Measurements from ENCODE around the gene PSORS1C1.

PSORS1C1 gene

DNA sequence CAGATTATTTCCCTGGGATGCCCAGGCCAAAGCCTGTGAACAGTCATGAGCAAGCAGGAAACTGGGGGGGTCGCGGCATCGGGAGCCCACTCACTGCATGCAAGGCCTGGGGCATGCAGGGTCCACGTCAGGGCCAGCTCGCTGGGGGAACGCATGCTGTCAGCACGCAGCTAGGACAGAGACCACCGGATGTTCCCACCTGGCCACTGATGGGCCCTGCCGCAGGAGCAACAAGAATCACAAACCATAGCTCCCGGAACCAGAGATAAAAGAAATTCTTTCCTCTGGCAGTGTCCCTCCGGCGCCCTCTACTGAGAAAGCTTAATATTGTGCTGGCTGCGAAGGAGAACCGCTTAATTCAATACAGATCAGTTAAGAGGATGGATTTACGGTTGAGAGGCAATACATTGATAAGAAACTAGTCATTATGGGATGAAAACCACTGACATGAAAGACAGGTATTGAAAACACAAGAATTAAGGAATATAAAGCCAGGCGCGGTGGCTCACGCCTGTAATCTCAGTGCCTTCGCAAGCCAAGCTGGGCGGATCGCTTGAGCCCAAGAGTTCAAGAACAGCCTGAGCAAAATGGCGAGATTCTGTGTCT is 34.8 kb upstream of the PSORS1C1 start:
- FAIRE-seq = peak; percentile 62
- TF ChIP-seq PAX5 (IDR thresholded peaks at IDR 0.05; ENCODE audit: insufficient read depth, low read length, severe bottlenecking) = no peak
- 0 out of 2 replicates have a peak, but pooled peaks have one; percentile 31 for TF ChIP-seq TAF1 (IDR thresholded peaks at IDR 0.05; ENCODE audit: low read depth, low read length)
- peak; percentile 32 for DNase-seq (ENCODE audit: insufficient read length, low spot score)

DNA sequence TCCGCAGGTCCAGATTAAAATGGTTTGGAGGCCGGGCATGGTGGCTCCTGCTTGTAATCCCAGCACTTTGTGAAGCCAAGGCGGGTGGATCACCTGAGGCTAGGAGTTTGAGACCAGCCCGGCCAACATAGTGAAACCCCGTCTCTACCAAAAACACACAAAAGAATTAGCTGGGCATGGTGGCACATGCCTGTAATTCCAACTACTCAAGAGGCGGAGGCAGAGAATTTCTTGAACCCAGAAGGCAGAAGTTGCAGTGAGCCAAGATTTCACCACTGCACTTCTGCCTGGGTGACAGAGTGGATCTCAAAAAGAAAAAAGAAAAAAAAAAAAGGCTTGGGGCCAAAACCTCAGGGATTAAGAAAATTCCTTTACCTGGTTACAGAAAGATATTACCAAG is 32.7 kb upstream of the PSORS1C1 start:
- TF ChIP-seq POLR2A (IDR thresholded peaks at IDR 0.05; ENCODE audit: low read depth, low read length) (no peak), PAX5 (IDR thresholded peaks at IDR 0.05; ENCODE audit: insufficient read depth, low read length, severe bottlenecking) (no peak), SPI1 (IDR thresholded peaks at IDR 0.05; ENCODE audit: low read depth, low read length) (no peak), POU2F2 (IDR thresholded peaks at IDR 0.05; ENCODE audit: low read depth, low read length) (no peak), POLR2AphosphoS5 (IDR thresholded peaks at IDR 0.05; ENCODE audit: low read depth, low read length) (no peak), TAF1 (IDR thresholded peaks at IDR 0.05; ENCODE audit: low read depth, low read length) (no peak)
- DNase-seq (ENCODE audit: insufficient read length, low spot score) (no peak), FAIRE-seq (no peak)

DNA sequence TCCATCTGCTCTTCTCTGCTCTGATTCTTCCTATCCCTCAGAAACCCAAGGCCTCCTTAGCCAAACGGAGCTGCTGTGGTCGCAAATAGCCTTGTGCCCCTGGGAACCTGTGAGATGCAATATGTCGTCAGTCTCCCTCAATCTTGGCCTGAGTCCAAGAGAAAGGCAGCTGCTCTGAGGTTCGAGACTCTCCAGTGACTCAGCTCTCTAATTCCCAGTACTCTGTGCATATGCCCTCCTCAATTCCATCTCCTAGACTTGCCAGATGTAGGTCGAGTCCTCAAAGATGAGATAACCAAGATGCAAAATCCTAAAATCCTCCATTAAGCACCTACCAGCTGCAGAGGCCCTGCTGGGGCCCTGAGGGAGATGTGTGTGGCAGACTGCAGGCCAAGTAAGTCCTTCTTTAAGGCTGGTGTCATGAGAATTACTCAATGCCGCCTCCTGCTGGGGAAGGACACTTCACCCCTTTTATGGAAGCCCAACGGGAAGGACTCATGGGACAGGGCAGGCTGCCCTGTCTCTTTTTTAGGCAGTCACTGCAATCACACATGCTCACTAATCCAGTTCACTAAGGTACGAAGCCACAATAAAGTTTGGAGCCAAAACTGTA is 30.8 kb upstream of the PSORS1C1 start:
- TF ChIP-seq POLR2AphosphoS5 (IDR thresholded peaks at IDR 0.05; ENCODE audit: low read depth, low read length) (no peak), TAF1 (IDR thresholded peaks at IDR 0.05; ENCODE audit: low read depth, low read length) (no peak), SPI1 (IDR thresholded peaks at IDR 0.05; ENCODE audit: low read depth, low read length) (no peak), POLR2A (IDR thresholded peaks at IDR 0.05; ENCODE audit: low read depth, low read length) (no peak), PAX5 (IDR thresholded peaks at IDR 0.05; ENCODE audit: insufficient read depth, low read length, severe bottlenecking) (no peak), POU2F2 (IDR thresholded peaks at IDR 0.05; ENCODE audit: low read depth, low read length) (no peak)

DNA sequence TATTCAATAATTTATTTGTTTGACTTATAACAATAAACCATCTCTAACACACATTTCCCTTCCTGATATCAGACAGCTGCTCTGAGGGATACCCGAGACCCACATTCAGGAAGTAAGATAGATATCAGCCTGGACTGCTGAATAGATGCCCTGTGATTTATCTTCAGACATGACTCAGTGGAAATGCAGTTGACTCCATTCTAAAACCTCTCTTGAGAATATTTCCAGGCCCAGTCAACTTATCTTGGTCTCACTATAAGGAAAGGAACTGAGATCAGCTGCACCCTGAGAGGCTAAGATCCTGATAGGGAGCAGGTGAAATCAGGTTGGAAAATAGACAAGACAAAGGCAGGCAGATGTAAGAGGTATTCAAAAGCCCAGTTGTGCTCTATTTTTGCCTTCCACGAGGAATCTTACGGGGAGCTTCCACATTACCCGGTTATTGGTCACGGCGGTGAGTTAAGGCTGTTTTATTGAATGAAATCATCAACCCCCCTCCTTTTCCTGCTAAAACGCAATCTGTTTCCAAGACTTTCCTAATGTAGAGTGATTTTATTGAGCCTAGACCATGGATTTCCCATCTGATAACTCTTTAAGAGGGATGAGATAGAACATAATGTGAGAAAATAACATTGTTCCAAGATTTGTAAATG is 27.7 kb upstream of the PSORS1C1 start:
- no peak for DNase-seq (ENCODE audit: insufficient read length, low spot score)
- no peak for FAIRE-seq
- TF ChIP-seq POU2F2 (IDR thresholded peaks at IDR 0.05; ENCODE audit: low read depth, low read length) (no peak), TAF1 (IDR thresholded peaks at IDR 0.05; ENCODE audit: low read depth, low read length) (no peak), SPI1 (IDR thresholded peaks at IDR 0.05; ENCODE audit: low read depth, low read length) (no peak), PAX5 (IDR thresholded peaks at IDR 0.05; ENCODE audit: insufficient read depth, low read length, severe bottlenecking) (no peak), POLR2A (IDR thresholded peaks at IDR 0.05; ENCODE audit: low read depth, low read length) (no peak), POLR2AphosphoS5 (IDR thresholded peaks at IDR 0.05; ENCODE audit: low read depth, low read length) (no peak)

More for the DNA sequence above, 30.8 kb upstream of the PSORS1C1 start:
- DNase-seq (ENCODE audit: insufficient read length, low spot score) (no peak), FAIRE-seq (peak; percentile 84)

DNA sequence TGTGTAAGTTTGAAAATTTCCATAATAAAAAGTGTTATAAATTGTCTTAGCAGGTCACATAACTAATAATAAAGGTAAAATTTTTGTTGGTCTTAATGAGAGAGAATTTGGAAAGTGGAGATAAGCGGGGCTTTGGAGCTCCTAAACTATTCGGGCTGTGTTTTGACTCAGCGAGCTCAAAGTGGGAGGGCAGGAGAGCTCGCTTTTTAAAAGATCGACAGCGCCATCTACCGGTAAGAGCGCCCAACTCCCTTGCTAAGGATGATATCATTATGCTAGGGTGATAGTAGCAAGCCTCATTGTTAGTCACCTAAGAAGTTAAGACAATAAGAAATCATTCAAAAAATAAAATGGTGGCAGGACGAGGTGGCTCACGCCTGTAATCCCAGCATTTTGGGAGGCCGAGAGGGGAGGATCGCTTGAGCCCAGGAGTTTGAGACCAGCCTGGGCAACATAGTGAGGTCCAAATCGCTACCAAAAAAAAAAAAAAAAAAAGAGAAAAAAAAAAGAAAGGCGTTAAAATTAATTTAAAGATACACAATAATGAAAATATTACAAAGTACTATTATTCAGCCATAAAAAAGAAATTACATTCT is 27.0 kb upstream of the PSORS1C1 start:
- TF ChIP-seq SPI1 (IDR thresholded peaks at IDR 0.05; ENCODE audit: low read depth, low read length) (no peak), TAF1 (IDR thresholded peaks at IDR 0.05; ENCODE audit: low read depth, low read length) (no peak), POLR2A (IDR thresholded peaks at IDR 0.05; ENCODE audit: low read depth, low read length) (no peak), PAX5 (IDR thresholded peaks at IDR 0.05; ENCODE audit: insufficient read depth, low read length, severe bottlenecking) (no peak), POU2F2 (IDR thresholded peaks at IDR 0.05; ENCODE audit: low read depth, low read length) (no peak), POLR2AphosphoS5 (IDR thresholded peaks at IDR 0.05; ENCODE audit: low read depth, low read length) (no peak)
- DNase-seq (ENCODE audit: insufficient read length, low spot score) (peak; percentile 66), FAIRE-seq (no peak)

DNA sequence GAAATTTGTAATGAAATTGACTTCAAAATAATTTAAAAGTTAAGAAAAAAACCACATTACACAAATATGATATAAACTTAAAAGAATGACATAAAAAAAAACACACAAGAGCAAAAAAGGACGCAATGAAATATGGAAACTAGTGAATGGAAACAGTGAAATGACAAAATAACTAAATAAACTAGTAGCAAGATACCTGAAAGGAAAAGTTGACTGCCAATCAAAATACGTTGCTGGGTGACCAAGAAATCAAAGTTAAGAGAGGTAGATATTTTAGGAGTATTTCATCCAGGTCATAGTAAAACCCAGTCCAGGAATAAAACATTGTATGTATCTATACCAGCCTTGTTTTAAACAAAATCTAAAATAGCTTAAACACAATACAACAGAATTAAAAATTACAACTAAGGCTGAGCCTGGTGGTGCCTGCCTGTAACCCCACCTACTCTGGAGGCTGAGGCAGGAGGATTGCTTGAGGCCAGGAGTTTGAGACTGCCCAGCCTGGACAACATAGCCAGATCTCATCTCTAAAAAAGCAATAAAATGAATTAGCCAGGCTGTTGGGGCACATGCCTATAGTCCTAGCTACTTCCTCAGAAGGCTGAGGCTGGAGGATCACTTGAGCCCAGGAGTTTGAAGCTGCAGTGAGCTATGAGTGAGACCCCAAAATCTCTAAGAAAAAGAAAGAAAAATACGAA is 24.2 kb upstream of the PSORS1C1 start:
- FAIRE-seq (no peak), DNase-seq (ENCODE audit: insufficient read length, low spot score) (no peak)
- TF ChIP-seq POU2F2 (IDR thresholded peaks at IDR 0.05; ENCODE audit: low read depth, low read length) (no peak), TAF1 (IDR thresholded peaks at IDR 0.05; ENCODE audit: low read depth, low read length) (no peak), POLR2A (IDR thresholded peaks at IDR 0.05; ENCODE audit: low read depth, low read length) (no peak), POLR2AphosphoS5 (IDR thresholded peaks at IDR 0.05; ENCODE audit: low read depth, low read length) (no peak), SPI1 (IDR thresholded peaks at IDR 0.05; ENCODE audit: low read depth, low read length) (no peak), PAX5 (IDR thresholded peaks at IDR 0.05; ENCODE audit: insufficient read depth, low read length, severe bottlenecking) (no peak)

DNA sequence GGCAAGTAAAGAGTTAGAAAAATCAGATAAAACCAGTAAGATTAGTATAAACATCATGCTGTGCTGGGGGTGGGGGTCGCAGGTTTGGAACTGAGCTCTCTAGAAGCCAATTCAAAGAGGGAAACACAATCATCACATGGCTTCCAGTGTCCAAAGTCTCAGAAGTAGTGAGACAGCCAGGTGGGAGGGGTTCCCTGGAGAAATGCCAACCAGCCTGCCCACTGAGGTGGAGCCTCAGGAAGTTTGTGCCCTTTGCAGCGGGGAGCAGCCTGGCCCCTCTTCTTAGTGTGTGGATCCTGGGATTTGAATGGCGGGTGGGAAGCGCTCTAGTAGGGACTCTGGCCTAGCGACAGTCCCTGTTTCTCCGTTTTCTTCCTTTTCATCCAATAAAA is 23.6 kb upstream of the PSORS1C1 start:
- FAIRE-seq (no peak), DNase-seq (ENCODE audit: insufficient read length, low spot score) (no peak)
- TF ChIP-seq POLR2A (IDR thresholded peaks at IDR 0.05; ENCODE audit: low read depth, low read length) = no peak
- TF ChIP-seq POLR2AphosphoS5 (IDR thresholded peaks at IDR 0.05; ENCODE audit: low read depth, low read length) = no peak
- TF ChIP-seq PAX5 (IDR thresholded peaks at IDR 0.05; ENCODE audit: insufficient read depth, low read length, severe bottlenecking) = no peak
- no peak for TF ChIP-seq TAF1 (IDR thresholded peaks at IDR 0.05; ENCODE audit: low read depth, low read length)
- TF ChIP-seq POU2F2 (IDR thresholded peaks at IDR 0.05; ENCODE audit: low read depth, low read length) = no peak
- no peak for TF ChIP-seq SPI1 (IDR thresholded peaks at IDR 0.05; ENCODE audit: low read depth, low read length)

DNA sequence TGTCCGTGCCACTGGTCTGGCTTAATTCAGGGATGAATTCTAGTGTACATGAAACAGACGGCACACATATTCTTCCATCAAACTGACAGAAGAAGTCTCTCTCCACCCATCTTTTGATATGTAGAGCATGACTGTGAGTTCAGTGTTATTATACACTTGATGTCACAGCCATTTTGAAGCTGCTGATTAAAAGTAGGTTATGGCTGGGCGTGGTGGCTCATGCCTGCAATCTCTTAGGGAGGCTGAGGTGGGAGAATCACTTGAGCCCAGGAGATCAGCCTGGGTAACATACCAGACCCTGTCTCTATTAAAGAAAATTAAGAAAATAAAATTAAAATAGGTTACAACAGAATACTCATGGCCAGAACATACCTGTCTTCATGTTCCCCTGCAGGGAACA is 22.9 kb upstream of the PSORS1C1 start:
- DNase-seq (ENCODE audit: insufficient read length, low spot score) = no peak
- FAIRE-seq = no peak
- TF ChIP-seq TAF1 (IDR thresholded peaks at IDR 0.05; ENCODE audit: low read depth, low read length) (no peak), POLR2A (IDR thresholded peaks at IDR 0.05; ENCODE audit: low read depth, low read length) (no peak), POLR2AphosphoS5 (IDR thresholded peaks at IDR 0.05; ENCODE audit: low read depth, low read length) (no peak), PAX5 (IDR thresholded peaks at IDR 0.05; ENCODE audit: insufficient read depth, low read length, severe bottlenecking) (no peak), SPI1 (IDR thresholded peaks at IDR 0.05; ENCODE audit: low read depth, low read length) (no peak), POU2F2 (IDR thresholded peaks at IDR 0.05; ENCODE audit: low read depth, low read length) (no peak)

DNA sequence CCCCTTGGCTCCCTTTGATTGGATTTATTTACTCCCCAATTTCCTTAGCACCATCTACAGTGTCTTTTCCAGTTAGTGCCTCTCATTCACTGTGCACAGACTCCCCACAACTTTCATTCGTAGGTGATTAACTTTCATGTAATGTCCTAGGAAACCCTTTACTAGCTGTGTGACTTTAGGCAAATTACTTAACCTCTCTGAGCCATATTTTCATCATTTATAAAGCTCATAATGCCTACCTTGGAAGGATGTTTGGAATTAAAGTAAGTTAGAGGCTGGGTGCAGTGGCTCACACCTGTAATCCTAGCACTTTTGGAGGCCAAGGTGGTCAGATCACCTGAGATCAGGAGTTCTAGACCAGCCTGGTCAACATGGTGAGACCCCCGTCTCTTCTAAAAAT is 22.4 kb upstream of the PSORS1C1 start:
- FAIRE-seq = no peak
- DNase-seq (ENCODE audit: insufficient read length, low spot score) = no peak
- no peak for TF ChIP-seq PAX5 (IDR thresholded peaks at IDR 0.05; ENCODE audit: insufficient read depth, low read length, severe bottlenecking)
- no peak for TF ChIP-seq SPI1 (IDR thresholded peaks at IDR 0.05; ENCODE audit: low read depth, low read length)
- no peak for TF ChIP-seq POLR2A (IDR thresholded peaks at IDR 0.05; ENCODE audit: low read depth, low read length)
- TF ChIP-seq POLR2AphosphoS5 (IDR thresholded peaks at IDR 0.05; ENCODE audit: low read depth, low read length) = no peak
- TF ChIP-seq TAF1 (IDR thresholded peaks at IDR 0.05; ENCODE audit: low read depth, low read length) = no peak
- TF ChIP-seq POU2F2 (IDR thresholded peaks at IDR 0.05; ENCODE audit: low read depth, low read length) = no peak

All from GM12891 (cell line).